ENCODE results near the gene XRCC5.

XRCC5 gene

DNA sequence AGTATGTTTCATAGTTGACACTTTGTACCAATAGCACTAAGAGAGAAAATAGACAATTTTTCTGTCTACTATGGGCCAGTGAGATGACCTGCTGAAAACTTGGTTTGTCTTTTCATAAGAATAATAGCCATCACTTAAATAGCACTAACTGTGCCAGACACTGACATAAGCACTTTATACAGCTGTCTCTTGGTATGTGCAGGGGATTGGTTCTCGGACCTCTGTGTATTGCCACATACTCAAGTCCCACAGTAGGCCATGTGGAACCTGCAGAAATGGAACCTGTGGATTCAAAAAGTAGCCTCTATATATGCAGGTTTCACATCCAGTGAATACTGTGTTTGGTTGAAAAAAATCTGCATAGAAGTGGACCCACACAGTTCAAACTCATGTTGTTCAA, 126.7 kb downstream of the XRCC5 start:
- no peak for DNase-seq

DNA sequence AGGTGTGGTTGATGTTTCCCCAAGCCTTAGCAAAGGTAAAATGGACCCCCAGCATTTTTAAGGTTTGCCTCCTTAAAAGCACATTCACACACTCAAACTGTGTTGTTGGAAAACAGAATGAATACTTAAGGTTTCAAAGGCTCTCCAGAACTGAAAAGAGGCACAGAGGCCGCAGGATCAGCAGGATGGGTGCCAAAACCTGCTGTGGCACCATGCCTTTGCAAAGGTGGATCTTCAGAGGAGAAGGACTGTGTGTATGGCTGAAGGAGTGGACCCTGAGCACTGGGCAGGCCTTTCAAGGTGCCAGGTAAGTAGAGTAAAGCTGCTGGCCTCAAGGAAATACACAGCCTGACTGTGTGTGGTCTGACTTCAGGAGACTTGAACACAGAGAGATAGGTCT, 127.3 kb downstream of the XRCC5 start:
- no peak for DNase-seq

DNA sequence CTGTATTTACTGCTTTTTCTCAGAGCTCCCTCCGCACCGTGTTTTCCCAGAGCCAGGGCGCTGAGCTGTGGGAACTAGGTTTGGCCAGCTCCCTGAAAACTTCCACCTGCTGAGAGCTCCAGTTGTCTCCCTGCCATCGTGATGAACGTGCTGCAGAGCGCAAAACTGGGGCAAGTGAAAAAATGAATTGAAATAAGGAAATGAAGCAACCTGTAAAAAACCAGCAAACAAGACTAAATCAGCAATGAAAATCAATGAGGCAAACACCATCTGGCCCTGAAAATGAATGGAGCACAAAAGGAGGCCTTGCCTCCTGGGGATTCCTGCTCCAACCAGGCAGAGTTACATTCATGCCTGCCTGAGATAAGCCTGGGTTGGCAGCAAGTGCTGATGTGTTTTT, 133.2 kb downstream of the XRCC5 start:
- no peak for DNase-seq

DNA sequence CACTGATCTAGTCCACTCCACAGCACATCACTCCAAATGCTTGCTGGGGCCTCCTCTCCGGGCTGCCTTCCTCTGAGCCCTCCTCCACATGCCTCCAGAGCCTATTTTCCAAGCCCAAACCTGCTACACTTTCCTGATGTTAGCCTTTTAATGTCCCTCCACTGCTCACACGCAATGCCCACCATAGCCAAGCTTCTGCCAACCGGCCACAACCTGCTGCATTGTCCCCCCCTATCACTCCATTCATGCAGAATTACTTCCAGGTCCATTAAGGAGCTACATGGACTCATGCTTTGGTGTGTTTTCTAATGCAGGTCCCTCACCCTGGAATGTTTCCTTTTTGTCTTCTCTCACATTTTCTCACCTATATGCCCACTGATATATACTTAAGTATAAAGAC, 133.9 kb downstream of the XRCC5 start:
- no peak for DNase-seq

DNA sequence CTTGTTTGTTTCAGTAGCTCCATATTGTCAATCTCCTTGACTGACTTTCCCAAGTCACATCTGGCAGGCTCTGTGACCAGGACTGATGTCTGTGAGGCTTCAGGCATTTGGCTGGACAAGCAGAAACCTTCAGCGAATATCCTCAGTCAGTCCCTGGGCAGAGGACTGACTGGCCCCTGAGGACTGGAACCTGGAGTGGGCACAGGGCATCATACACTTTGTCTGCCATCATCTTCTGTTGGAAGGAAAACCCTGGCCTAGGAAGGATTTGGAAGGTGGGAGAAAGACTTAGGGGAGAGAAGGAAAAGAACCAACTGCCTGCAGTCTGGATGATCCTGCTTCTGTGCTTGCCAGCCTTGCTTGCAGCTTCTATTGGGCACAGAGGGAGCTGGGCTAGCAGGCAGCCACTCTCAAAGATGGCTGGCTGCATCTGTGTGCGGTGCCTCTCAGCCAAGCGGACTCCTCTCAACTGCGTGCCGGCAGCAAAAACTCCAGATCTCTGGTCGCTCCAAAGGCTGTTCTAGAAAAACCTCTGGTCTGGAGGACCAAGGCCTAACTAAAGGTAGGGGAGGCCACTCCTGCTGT, 136.3 kb downstream of the XRCC5 start:
- no peak for DNase-seq

DNA sequence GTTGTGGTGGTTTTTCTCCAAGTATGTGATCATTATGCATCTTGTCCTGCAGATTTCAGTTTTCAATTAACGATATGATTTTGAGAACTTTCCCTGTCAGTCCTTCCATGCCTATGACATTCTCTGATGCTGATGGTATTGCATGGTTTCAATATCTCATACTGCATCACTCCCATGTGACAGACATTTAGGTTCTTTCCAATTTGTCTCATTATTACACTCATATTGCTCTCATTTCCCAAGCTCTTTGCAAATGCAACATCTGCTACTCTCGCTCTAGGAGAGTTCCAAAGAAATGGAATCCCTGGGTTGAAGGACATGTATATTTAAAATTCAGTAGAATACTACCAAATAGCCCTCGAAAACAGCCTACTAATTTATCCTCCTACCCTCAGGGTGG, 137.6 kb downstream of the XRCC5 start:
- DNase-seq = no peak
